GM19043 (cell line): ENCODE data around the gene KBTBD13.
"Not testable (repeated sequence)": the region's sequence is repeated elsewhere in the genome, so short reads cannot be mapped to it uniquely, and the experiment has no call there.

ENCODE experiments used
- ATAC-seq: cut with Tn5 transposase; IDR thresholded peaks from one replicate; pipeline ENCODE4 v1.9.1; 2021; ENCODE audit warnings: low read depth; ENCODE audit not compliant: unreplicated experiment

KBTBD13 gene

GRCh38 chr15:65086680-65087111 lies 10.2 kb downstream of the KBTBD13 start:
- no peak for ATAC-seq

GRCh38 chr15:65087411-65087810 lies 10.9 kb downstream of the KBTBD13 start:
- no peak for ATAC-seq

GRCh38 chr15:65087873-65088642 lies 11.5 kb downstream of the KBTBD13 start:
- ATAC-seq = no peak

- ATAC-seq = no peak
These were observed 12.1 kb downstream of the KBTBD13 start for GRCh38 chr15:65088643-65089021.

GRCh38 chr15:65089206-65089824 lies 12.8 kb downstream of the KBTBD13 start:
- ATAC-seq = no peak

- no peak for ATAC-seq
These were observed 15.6 kb downstream of the KBTBD13 start for GRCh38 chr15:65091946-65092770.

GRCh38 chr15:65092911-65093792 lies 16.6 kb downstream of the KBTBD13 start:
- ATAC-seq = no peak

- not testable (repeated sequence) for ATAC-seq
These were observed 17.2 kb downstream of the KBTBD13 start for GRCh38 chr15:65093793-65094170.

GRCh38 chr15:65094294-65094995 lies 17.9 kb downstream of the KBTBD13 start:
- ATAC-seq = no peak

GRCh38 chr15:65095011-65095746 lies 18.6 kb downstream of the KBTBD13 start:
- ATAC-seq = no peak

GRCh38 chr15:65095747-65096104 lies 19.2 kb downstream of the KBTBD13 start:
- no peak for ATAC-seq

GRCh38 chr15:65096481-65097385 lies 20.2 kb downstream of the KBTBD13 start:
- no peak for ATAC-seq

GRCh38 chr15:65097651-65098263 lies 21.2 kb downstream of the KBTBD13 start:
- no peak for ATAC-seq

- ATAC-seq = no peak
These were observed 22.8 kb downstream of the KBTBD13 start for GRCh38 chr15:65099336-65099735.

GRCh38 chr15:65099801-65100200 lies 23.3 kb downstream of the KBTBD13 start:
- ATAC-seq = not testable (repeated sequence)

- ATAC-seq = no peak
These were observed 23.9 kb downstream of the KBTBD13 start for GRCh38 chr15:65100442-65100841.

GRCh38 chr15:65101411-65101890 lies 24.9 kb downstream of the KBTBD13 start:
- no peak for ATAC-seq
